LNCaP clone FGC (cell line): ENCODE measurements around the gene LIF.

Experiments
- DNase-seq: peaks from one replicate; pipeline ENCODE4 v3.0.0-alpha.2; 2011; ENCODE audit warnings: low read depth
- H3K4me3 ChIP-seq: 2 replicates; pipeline ENCODE4 v1.5.1; 2011; ENCODE audit warnings: mild to moderate bottlenecking, low read depth, low read length, control low read depth
- TF ChIP-seq, protein P1 (sequence below): IDR thresholded peaks from 2 replicates; pipeline ENCODE4 v1.5.1; 2012; ENCODE audit warnings: mild to moderate bottlenecking; ENCODE audit not compliant: control insufficient read depth, insufficient read depth; ENCODE audit errors: extremely low read depth

The LIF gene

DNA sequence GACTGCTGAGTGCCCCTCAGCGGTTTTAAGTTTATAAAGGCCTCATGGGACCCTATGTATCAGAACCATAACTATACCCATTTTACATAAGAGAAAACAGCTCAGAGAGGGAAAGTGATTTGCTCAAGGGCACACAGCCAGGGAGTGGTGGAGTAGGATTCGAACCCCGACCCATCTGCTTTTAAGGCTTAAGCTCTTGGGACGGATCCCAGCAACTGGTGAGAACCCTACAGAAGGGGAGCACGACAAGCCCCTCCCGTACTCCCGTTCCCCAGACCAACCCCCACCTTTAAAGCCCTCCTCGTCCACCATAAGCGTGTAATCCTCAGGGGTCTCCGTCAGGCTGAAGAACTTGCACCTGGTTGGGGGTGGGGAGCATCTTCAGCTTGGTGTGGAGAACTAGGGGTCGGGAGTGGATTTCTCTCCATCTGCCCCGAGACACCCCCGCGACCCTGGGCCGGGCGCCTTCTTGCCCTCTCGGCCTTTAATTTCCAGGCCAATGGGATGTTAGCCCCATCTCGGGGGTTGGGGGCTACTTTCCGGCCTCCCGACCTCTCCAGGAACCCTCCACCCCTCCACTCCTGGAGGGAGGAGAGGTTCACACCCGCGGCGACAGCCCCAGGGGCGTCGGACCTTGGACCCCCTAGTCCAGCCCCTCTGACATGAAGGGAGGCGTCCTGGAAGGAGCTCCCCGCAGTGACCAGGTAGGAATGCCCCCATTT, 42.0 kb upstream of the LIF start:
- DNase-seq = no peak
- TF ChIP-seq, protein P1, sequence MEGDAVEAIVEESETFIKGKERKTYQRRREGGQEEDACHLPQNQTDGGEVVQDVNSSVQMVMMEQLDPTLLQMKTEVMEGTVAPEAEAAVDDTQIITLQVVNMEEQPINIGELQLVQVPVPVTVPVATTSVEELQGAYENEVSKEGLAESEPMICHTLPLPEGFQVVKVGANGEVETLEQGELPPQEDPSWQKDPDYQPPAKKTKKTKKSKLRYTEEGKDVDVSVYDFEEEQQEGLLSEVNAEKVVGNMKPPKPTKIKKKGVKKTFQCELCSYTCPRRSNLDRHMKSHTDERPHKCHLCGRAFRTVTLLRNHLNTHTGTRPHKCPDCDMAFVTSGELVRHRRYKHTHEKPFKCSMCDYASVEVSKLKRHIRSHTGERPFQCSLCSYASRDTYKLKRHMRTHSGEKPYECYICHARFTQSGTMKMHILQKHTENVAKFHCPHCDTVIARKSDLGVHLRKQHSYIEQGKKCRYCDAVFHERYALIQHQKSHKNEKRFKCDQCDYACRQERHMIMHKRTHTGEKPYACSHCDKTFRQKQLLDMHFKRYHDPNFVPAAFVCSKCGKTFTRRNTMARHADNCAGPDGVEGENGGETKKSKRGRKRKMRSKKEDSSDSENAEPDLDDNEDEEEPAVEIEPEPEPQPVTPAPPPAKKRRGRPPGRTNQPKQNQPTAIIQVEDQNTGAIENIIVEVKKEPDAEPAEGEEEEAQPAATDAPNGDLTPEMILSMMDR = no peak
- H3K4me3 ChIP-seq = peak overlapping the region; percentile 78

DNA sequence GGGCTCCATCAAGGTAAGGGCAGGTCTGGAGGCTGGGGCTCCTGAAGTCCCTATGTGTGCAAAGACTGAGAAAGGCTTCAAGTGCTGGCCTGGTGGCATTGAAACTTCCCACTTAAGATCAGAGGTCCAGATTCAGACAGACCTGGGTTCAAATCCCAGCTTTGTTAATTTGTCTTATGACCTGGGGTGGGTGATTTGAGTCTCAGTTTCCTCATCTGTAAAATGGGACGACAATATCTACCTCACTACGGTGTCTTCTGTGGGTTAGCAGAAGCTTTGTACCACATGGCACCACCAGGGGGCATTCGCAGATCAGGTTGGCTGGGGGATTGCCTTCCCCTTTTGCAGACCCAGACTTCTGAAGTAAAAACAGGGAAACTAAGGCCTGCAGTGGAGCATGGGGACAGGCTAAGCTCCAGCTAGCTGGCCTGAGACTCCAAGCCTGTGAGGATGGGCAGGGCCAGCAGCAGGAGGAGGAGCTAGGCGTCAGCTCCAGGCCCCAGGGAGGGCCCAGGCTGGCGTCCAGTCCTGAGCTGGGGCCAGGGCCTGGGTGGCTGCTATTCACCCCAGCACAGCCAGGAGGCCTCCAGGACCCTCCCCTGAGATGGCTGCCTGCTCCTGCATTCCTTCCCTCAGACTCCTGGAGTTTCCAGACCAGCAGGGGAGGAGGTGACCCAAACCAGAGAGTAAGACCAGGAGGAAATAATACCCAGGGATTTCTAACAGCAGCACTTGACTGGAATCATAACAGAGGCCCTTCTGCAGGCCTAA, 41.3 kb upstream of the LIF start:
- peak overlapping the region; percentile 78; the same call in 1 of the 2 replicates for H3K4me3 ChIP-seq
- TF ChIP-seq, protein P1 = peak; percentile 55
- DNase-seq = peak; percentile 58

DNA sequence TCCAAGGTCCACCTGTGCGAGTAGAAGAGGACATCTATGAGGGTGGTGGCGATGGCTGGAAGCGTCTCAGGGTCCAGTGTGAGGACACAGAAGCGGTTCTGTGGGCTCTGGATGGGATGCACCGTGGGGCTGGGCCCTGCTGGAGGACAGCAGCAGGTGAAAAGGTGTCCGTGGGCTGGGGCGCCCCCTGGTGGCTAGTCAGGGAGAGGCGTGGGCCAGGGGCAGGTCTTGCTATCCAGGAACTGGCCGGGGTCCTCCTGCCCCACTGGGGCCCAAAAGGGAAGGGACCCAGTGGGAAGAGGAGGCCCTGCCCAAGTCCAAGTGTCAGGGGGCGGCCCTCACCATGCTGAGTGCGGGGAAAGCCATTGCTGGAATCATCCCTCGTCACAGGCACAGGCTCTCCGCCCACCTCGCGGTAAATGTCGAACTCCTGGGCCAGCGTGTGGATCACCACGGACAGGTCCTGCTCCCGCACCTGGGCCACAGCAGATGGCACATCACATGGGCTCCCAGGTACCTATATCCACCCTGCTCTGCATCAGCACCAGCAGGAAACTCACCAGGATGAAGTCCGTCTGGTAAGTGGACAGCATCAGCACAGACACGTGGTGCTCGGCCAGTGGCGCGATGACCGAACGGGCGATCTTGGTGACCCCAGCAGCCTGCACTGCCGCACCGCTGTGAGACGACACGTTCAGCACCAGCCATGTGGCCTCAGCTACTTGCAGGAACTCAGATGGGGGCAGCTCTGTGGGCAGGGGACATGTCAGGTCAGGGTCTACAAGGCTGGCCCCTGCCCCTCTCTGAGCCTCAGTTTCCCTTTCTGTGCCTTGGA, 40.5 kb upstream of the LIF start:
- H3K4me3 ChIP-seq = no peak overlapping the region
- DNase-seq = no peak
- TF ChIP-seq, protein P1 = peak; percentile 88

DNA sequence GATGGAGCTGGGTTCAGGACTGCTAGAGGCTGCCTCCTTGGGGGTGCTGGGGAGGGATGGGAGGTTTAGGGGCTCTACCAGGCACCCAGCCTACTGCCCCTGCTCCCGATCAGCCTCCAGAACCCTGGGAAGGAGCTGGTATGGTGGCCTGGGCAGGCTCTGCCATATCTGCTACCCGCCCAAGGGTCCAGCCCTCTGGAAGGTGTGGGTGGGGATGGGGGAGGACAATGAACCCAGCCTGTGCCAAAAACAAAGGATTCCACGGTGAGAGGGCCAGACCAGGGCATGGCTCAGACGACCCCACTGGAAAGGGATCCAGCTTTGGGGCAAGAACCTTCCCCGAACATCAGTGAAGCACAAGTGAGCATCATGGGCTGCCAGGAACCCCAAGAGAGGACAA, 39.8 kb upstream of the LIF start:
- TF ChIP-seq, protein P1 = no peak
- DNase-seq = no peak
- no peak overlapping the region for H3K4me3 ChIP-seq

DNA sequence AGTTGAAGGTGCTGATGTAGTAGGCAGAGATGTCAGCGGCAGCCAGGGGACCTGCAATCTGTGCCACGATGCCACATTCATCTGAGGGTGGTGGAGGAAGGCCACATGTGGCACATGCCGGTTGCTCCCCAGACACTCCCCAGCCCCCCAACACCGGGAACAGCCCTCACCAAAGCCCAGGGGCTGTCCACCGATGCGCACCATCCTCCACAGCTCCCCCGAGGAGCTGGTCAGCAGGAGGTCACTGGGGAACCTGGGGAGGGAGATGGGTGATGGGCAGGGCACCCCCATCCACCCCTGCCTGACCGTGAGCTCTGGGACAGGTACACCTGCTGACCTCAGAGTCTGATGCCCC, 39.3 kb upstream of the LIF start:
- TF ChIP-seq, protein P1 = no peak
- no peak overlapping the region for H3K4me3 ChIP-seq
- DNase-seq = no peak

DNA sequence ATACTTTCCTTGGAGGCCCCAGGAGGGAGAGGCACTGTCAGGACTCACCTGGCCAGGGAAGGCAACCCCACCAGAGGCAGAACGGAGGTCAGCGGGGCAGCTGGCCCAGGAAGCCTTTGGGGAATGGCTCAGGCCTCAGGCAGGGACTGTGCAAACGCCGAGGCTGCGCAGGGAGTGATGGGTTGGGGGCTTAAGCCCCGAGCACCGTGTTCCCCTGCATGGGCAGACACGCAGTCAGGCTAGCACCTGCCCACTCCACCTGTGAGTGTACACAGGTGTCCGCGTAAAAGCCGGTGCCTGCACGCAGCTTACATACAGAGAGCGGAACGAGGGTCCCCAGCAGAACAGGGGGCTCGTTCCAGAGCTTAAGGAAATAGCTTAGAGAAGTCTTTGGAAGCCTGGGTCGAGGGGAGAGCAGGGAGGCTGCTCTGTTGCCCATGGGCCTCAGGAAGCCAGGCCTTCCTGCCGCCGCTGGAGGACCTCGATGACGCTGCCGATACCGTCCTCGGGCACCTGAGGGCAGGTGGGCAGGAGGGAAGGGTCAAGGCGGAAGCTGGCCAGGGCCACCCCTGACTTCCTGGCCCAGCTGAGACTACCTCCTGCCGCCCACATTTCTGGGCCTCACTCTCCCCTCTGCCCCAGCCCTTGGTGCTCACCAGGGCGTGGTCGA, 38.8 kb upstream of the LIF start:
- no peak for DNase-seq
- no peak overlapping the region for H3K4me3 ChIP-seq
- TF ChIP-seq, protein P1 = no peak
